IMR-90 (cell line): Measurements from ENCODE around the gene HOXB2. TPM values are rescaled to one million over a fixed set of nuclear protein-coding genes. Genes with fewer than 3 reads are reported as not detected.

Experiments
- ATAC-seq: fragments of 200-7000 bp; cut with Tn5 transposase; 2 replicates; pipeline ENCODE4 v1.9.1; 2020; ENCODE audit warnings: low read depth, mild to moderate bottlenecking, moderate library complexity
- BruUV-seq: library from RNA; stranded (reverse); fragments of 400-500 nt; replicated peaks from 2 replicates; lab custom pipeline; 2021; lab: Mats Ljungman, UMichigan
- CTCF ChIA-PET: fragments of 300-600 bp; formaldehyde crosslinking; extraction: SDS; loops from one replicate; lab custom pipeline; 2021; ENCODE audit warnings: antibody characterized with exemption; lab: Yijun Ruan, JAX
- POLR2A ChIA-PET: fragments of 300-600 bp; sonication (Branson Sonifier 250); formaldehyde crosslinking; loops from one replicate; lab custom pipeline; 2022; ENCODE audit warnings: antibody characterized with exemption; ENCODE audit not compliant: unreplicated experiment; lab: Charles Lee
- DNase-seq: peaks from one replicate; pipeline ENCODE4 v3.0.0; 2013
- H2AFZ ChIP-seq: replicated peaks from 2 replicates; pipeline ENCODE3; 2013; ENCODE audit warnings: low read length, mild to moderate bottlenecking; ENCODE audit not compliant: poor library complexity
- H2AK5ac ChIP-seq: 2 replicates; pipeline ENCODE4 v1.6.1; 2013; ENCODE audit warnings: low read depth, low read length, inconsistent platforms
- H2AK9ac ChIP-seq: replicated peaks from 2 replicates; pipeline ENCODE3; 2013; ENCODE audit warnings: mild to moderate bottlenecking, low read depth, low read length, moderate library complexity; ENCODE audit not compliant: poor library complexity
- H2BK120ac ChIP-seq: 2 replicates; pipeline ENCODE4 v1.6.1; 2013; ENCODE audit warnings: low read depth, low read length, inconsistent platforms
- H2BK15ac ChIP-seq: 3 replicates; pipeline ENCODE4 v1.6.1; 2013; ENCODE audit warnings: low read depth, low read length, inconsistent platforms
- H2BK20ac ChIP-seq: 2 replicates; pipeline ENCODE4 v1.6.1; 2013; ENCODE audit warnings: low read depth, mild to moderate bottlenecking, inconsistent platforms, low read length, moderate library complexity
- H2BK5ac ChIP-seq: 2 replicates; pipeline ENCODE4 v1.6.1; 2013; ENCODE audit warnings: mild to moderate bottlenecking, low read depth, low read length, inconsistent platforms; ENCODE audit not compliant: poor library complexity, severe bottlenecking
- H3K14ac ChIP-seq: replicated peaks from 2 replicates; pipeline ENCODE4 v1.6.1; 2013; ENCODE audit warnings: low read depth, low read length, inconsistent platforms
- H3K18ac ChIP-seq: 2 replicates; pipeline ENCODE4 v1.6.1; 2013; ENCODE audit warnings: low read depth, low read length, control low read depth
- H3K23ac ChIP-seq: 2 replicates; pipeline ENCODE4 v1.6.1; 2013; ENCODE audit warnings: low read depth, low read length, inconsistent platforms
- H3K27ac ChIP-seq: 2 replicates; pipeline ENCODE4 v1.5.1; 2013; ENCODE audit warnings: mild to moderate bottlenecking, control low read depth, low read length; ENCODE audit not compliant: insufficient read depth
- H3K27me3 ChIP-seq: 2 replicates; pipeline ENCODE4 v1.6.1; 2013; ENCODE audit warnings: low read length; ENCODE audit not compliant: control insufficient read depth, insufficient read depth
- H3K36me3 ChIP-seq: 2 replicates; pipeline ENCODE4 v1.6.1; 2013; ENCODE audit warnings: low read length, mixed read lengths; ENCODE audit not compliant: control insufficient read depth, insufficient read depth
- H3K4ac ChIP-seq: 2 replicates; pipeline ENCODE4 v1.6.1; 2013; ENCODE audit warnings: low read depth, low read length, inconsistent platforms
- H3K4me1 ChIP-seq: 2 replicates; pipeline ENCODE4 v1.6.1; 2013; ENCODE audit warnings: low read length, mixed read lengths; ENCODE audit not compliant: control insufficient read depth, insufficient read depth
- H3K4me2 ChIP-seq: 2 replicates; pipeline ENCODE4 v1.6.1; 2013; ENCODE audit warnings: low read depth, mild to moderate bottlenecking, control low read depth, low read length, moderate library complexity
- H3K4me3 ChIP-seq: 2 replicates; pipeline ENCODE4 v1.5.1; 2013; ENCODE audit warnings: low read depth, mild to moderate bottlenecking, control low read depth, low read length, moderate library complexity; ENCODE audit not compliant: insufficient read depth
- H3K56ac ChIP-seq: 2 replicates; pipeline ENCODE4 v1.6.1; 2013; ENCODE audit warnings: low read length, inconsistent platforms; ENCODE audit not compliant: insufficient read depth; ENCODE audit errors: extremely low read depth
- H3K79me1 ChIP-seq, 2 experiments: 2 replicates each; pipeline ENCODE4 v1.6.1; 2013; ENCODE audit warnings: low read length in 2 of 2, inconsistent platforms in 1 of 2, low read depth in 1 of 2
- H3K9ac ChIP-seq: 2 replicates; pipeline ENCODE4 v1.6.1; 2013; ENCODE audit warnings: low read depth, low read length, control low read depth
- H3K9me1 ChIP-seq: 2 replicates; pipeline ENCODE4 v1.6.1; 2013; ENCODE audit warnings: low read length, inconsistent platforms; ENCODE audit not compliant: insufficient read depth
- H3K9me3 ChIP-seq: 2 replicates; pipeline ENCODE4 v1.6.1; 2013; ENCODE audit warnings: low read length; ENCODE audit not compliant: control insufficient read depth, insufficient read depth
- H4K20me1 ChIP-seq: 2 replicates; pipeline ENCODE4 v1.6.1; 2013; ENCODE audit warnings: low read length, inconsistent platforms; ENCODE audit not compliant: insufficient read depth
- H4K5ac ChIP-seq: 2 replicates; pipeline ENCODE4 v1.6.1; 2013; ENCODE audit warnings: mild to moderate bottlenecking, low read depth, low read length, control low read depth
- H4K8ac ChIP-seq, 2 experiments: 2 replicates each; pipeline ENCODE4 v1.6.1; 2013; ENCODE audit warnings: low read depth in 2 of 2, low read length in 2 of 2, control low read depth in 1 of 2, inconsistent platforms in 1 of 2
- H4K91ac ChIP-seq: 2 replicates; pipeline ENCODE4 v1.6.1; 2013; ENCODE audit warnings: low read depth, low read length, inconsistent platforms; ENCODE audit not compliant: insufficient read depth
- CEBPB ChIP-seq: IDR thresholded peaks from 2 replicates; pipeline ENCODE4 v1.6.1; 2012; ENCODE audit warnings: low read depth, low read length, improper control_type of control experiment
- CHD1 ChIP-seq: IDR thresholded peaks from 2 replicates; pipeline ENCODE4 v1.6.1; 2012; ENCODE audit warnings: low read depth, low read length, improper control_type of control experiment
- CTCF ChIP-seq: conservative IDR thresholded peaks from 2 replicates; pipeline ENCODE4 v1.5.1; 2012; ENCODE audit warnings: mild to moderate bottlenecking, low read depth, low read length, improper control_type of control experiment
- ELK1 ChIP-seq: fragments of 150-350 bp; IDR thresholded peaks from 2 replicates; pipeline ENCODE4 v1.6.1; 2016; ENCODE audit warnings: low read depth, mild to moderate bottlenecking, low read length, moderate library complexity, borderline replicate concordance
- MAFK ChIP-seq: IDR thresholded peaks from 2 replicates; pipeline ENCODE4 v1.6.1; 2012; ENCODE audit warnings: low read depth, low read length, improper control_type of control experiment
- MAZ ChIP-seq: IDR thresholded peaks from 2 replicates; pipeline ENCODE4 v1.6.1; 2012; ENCODE audit warnings: low read depth, mild to moderate bottlenecking, low read length, improper control_type of control experiment, moderate library complexity, borderline replicate concordance
- MXI1 ChIP-seq: IDR thresholded peaks from 2 replicates; pipeline ENCODE4 v1.6.1; 2012; ENCODE audit warnings: low read depth, mild to moderate bottlenecking, low read length, moderate library complexity, borderline replicate concordance
- NFE2L2 ChIP-seq: fragments of 150-350 bp; IDR thresholded peaks from 2 replicates; pipeline ENCODE4 v1.6.1; 2016; ENCODE audit warnings: low read depth, mild to moderate bottlenecking, low read length
- POLR2A ChIP-seq: IDR thresholded peaks from 2 replicates; pipeline ENCODE4 v1.6.1; 2012; ENCODE audit warnings: mild to moderate bottlenecking, low read depth, low read length
- RAD21 ChIP-seq: IDR thresholded peaks from 2 replicates; pipeline ENCODE4 v1.6.1; 2012; ENCODE audit warnings: low read length, improper control_type of control experiment
- USF2 ChIP-seq: fragments of 150-350 bp; IDR thresholded peaks from 2 replicates; pipeline ENCODE4 v1.6.1; 2017; ENCODE audit warnings: mild to moderate bottlenecking, antibody characterized with exemption, low read length, low read depth
- WGBS, 2 experiments: methylation state at CpG; one replicate each; pipeline versions ENCODE4 v1.1.5 to v1.1.7; 2013; ENCODE audit warnings: missing lambda C conversion rate in 2 of 2; ENCODE audit not compliant: insufficient read length in 1 of 2; ENCODE audit errors: extremely low coverage in 2 of 2; 5-methylcytosine and 5-hydroxymethylcytosine counted together
- dilution Hi-C: fragments of 300-500 bp; cut with HindIII; formaldehyde crosslinking; loops from one replicate; pipeline ENCODE4 v1.14.3; 2018; ENCODE audit warnings: low sequenced_read_pairs; ENCODE audit not compliant: unreplicated experiment
- in situ Hi-C: fragments of 300-500 bp; cut with MboI; formaldehyde crosslinking; loops from 3 replicates; pipeline ENCODE4 v1.14.3; 2019; ENCODE audit warnings: low sequenced_read_pairs, inconsistent platforms, mixed read lengths
- intact Hi-C: fragments of 100-400 bp; cut with micrococcal nuclease; formaldehyde crosslinking; loops from 2 replicates; pipeline ENCODE4 v1.10.0; 2022
- polyA plus RNA-seq, 3 experiments: library from polyadenylated mRNA; depleted of rRNA; stranded (reverse); fragments of >200 nt; gene quantifications; 2 replicates each; pipeline ENCODE4 v1.2.3, GENCODE V29; 2012; ENCODE audit warnings: low replicate concordance in 1 of 3
- total RNA-seq: library from RNA; depleted of rRNA; stranded (reverse); fragments of >200 nt; gene quantifications from 2 replicates; pipeline ENCODE4 v1.2.3, GENCODE V29; 2012

HOXB2 gene
- total and polyA plus RNA-seq, 2 of the 4 experiments (the other 2 are of a cell fraction), result 2.7 to 29.9 TPM

- TF ChIP-seq CTCF (no peak), CEBPB (no peak)
Observed at GRCh38 chr17:48539177-48539576, 5.7 kb downstream of the HOXB2 start (continued).

GRCh38 chr17:48537316-48537715 is 7.6 kb downstream of the HOXB2 start:
- dilution Hi-C loops (no loop called here), in situ Hi-C loops (loop anchor here (5.0 kb wide), 1 partner anchor 45 kb away; no protein-coding TSS in a partner anchor), intact Hi-C loops (no loop called here)
- no peaks in the 10 kb centered on the region for H3K9me3 ChIP-seq
- peak overlapping the region; percentile 70 for H2AK5ac ChIP-seq
- H3K27me3 ChIP-seq, result peaks cover 3% of the 10 kb centered on the region; the same call in 1 of the 2 replicates
- H2BK5ac ChIP-seq, result no peak overlapping the region
- ATAC-seq (no peak), DNase-seq (no peak)
- H3K4me3 ChIP-seq, result no peak overlapping the region
- H2BK15ac ChIP-seq, result peak overlapping the region; percentile 68; the same call in 1 of the 3 replicates
- H3K79me1 ChIP-seq, result peaks cover 0 to 23% of the 10 kb centered on the region in 2 experiments; a peak in 2 of 4 replicates
- H4K5ac ChIP-seq, result no peak overlapping the region
- CTCF ChIA-PET, result no interaction called here
- no peak overlapping the region for H3K18ac ChIP-seq
- H3K27ac ChIP-seq, result no peak overlapping the region
- H3K56ac ChIP-seq, result no peak overlapping the region
- no peak overlapping the region for H3K9ac ChIP-seq
- peaks cover 14% of the 10 kb centered on the region for H3K4me1 ChIP-seq
- no peaks in the 10 kb centered on the region for H4K20me1 ChIP-seq
- peaks cover 10% of the 10 kb centered on the region for H3K36me3 ChIP-seq
- H4K91ac ChIP-seq, result peak overlapping the region; percentile 58; the same call in 1 of the 2 replicates
- H3K4ac ChIP-seq, result peak overlapping the region; percentile 84
- WGBS, 2 experiments, result no CpG with 5 or more reads among the region's 3 CpGs
- peak overlapping the region; percentile 13; the same call in 1 of the 2 replicates for H3K23ac ChIP-seq
- peak overlapping the region; percentile 68 for H2BK120ac ChIP-seq
- peak overlapping the region; percentile 34 for H2AFZ ChIP-seq
- BruUV-seq, result no TSS peak
- H3K9me1 ChIP-seq, result peaks cover 7% of the 10 kb centered on the region
- H4K8ac ChIP-seq, result peak overlapping the region in 1 of 2 experiments; percentile 57; a peak in 1 of 4 replicates
- no peak overlapping the region for H3K4me2 ChIP-seq
- peak overlapping the region; percentile 69 for H2BK20ac ChIP-seq
- POLR2A ChIA-PET, result no interaction called here
- 0 out of 2 replicates have a peak overlapping the region, but pooled peaks have one; percentile 37 for H3K14ac ChIP-seq
- H2AK9ac ChIP-seq, result peak overlapping the region; percentile 83
- no peak for TF ChIP-seq MAFK
- no peak for TF ChIP-seq MAZ
- no peak for TF ChIP-seq ELK1
- no peak for TF ChIP-seq NFE2L2
- no peak for TF ChIP-seq USF2
- no peak for TF ChIP-seq MXI1
- TF ChIP-seq CHD1, result no peak
- TF ChIP-seq RAD21, result no peak
- no peak for TF ChIP-seq POLR2A
